EH (cell line): ENCODE results near the gene POLR3B.

ENCODE experiments used
- DNase-seq: peaks from one replicate; pipeline ENCODE4 v3.0.0-alpha.2; 2015; ENCODE audit warnings: low read depth

POLR3B gene

GRCh38 chr12:106415134-106415533 lies 57.6 kb downstream of the POLR3B start:
- peak; percentile 94 for DNase-seq

GRCh38 chr12:106416273-106416672 lies 58.7 kb downstream of the POLR3B start:
- DNase-seq: peak; percentile 28

- peak; percentile 78 for DNase-seq
Observed at GRCh38 chr12:106417926-106418910, 60.7 kb downstream of the POLR3B start.

DNA sequence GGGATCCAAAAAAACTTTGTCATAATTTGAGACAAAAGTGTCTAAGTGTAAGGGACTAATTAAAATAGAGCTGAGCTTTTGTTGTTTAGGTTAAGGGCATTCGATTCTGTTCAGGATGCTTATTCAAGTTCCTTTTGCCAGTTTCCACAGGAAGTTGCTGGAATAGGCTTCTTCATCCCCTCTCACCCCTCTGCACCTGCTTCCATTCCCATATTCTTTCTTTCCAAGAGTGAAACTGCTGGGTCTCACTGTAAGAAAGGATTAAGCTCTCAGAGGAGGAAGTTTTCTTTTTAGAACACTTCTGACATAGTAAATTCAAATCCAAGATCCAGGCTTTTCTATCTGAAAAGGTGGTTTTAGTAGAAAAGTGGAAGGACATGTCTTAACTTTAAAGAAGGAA lies 61.4 kb downstream of the POLR3B start:
- DNase-seq: no peak

DNA sequence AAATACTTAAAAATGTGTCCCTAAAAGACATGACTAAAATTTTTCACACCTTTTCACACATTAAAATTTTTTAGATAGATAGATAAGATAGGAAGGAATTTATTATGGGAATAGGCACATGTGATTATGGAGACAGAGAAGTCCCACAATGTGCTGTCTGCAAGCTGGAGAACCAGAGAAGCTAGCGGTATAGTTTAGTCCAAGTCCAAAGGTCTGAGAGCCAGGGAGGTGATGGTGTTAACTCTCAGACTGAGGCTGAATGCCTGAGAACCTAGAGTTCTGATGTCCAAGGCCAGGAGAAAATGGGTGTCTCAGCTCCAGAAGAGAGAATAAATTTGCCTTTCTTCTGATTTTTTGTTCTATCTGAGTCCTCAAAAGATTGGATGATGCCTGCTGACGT lies 65.7 kb downstream of the POLR3B start:
- DNase-seq: no peak

DNA sequence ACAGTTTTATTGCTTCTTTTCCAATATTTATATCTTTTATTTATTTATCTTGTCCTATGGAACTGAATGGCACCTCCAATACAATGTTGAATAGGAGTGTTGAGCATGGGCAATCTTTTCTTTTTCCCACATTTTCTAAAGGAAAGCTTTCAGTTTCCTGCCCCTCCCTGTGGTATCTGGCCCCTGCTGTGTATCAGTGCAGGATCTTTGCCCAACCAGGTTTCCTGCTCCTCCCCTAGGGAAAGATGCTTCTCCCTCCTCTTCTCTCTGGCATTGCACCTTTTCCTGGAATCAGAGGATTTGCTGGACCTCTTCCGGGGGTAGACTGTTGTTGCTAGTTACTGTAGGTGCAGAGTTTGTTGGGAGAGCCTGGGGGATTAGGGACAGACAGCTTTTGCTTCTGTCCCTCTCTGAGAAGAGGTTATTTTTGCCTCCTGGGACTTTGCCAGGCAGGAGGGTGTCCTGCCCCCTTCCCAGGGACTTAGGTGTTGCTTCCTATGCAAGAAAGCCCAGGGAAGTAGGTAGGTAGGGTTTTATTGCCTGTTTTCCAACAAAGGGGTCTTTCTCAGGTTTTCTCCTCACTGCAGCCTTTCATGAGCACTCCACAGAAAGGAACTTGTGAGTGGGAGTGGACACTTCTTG lies 67.6 kb downstream of the POLR3B start:
- DNase-seq: no peak

GRCh38 chr12:106427917-106428316 lies 70.4 kb downstream of the POLR3B start:
- no peak for DNase-seq

DNA sequence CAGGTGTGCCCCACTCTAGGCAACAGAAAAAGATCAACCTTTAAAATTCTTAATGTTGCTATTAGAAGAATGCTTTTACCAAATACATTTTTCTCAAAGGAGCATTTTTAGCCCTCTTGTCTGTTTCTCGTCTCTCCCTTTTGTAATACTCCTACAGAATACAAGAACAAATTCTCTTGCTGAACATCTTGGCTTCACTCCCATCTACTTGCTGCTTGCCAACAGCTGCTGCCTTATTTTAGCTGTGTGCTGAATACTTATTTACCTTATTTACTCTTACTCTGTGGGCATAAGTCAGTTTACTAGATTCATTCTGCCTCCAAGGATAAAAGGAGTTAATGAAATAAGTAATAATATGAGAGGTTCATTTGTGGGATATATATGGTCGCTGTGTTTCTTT lies 70.8 kb downstream of the POLR3B start:
- DNase-seq: no peak

- no peak for DNase-seq
Observed at GRCh38 chr12:106429043-106429552, 71.5 kb downstream of the POLR3B start.

DNA sequence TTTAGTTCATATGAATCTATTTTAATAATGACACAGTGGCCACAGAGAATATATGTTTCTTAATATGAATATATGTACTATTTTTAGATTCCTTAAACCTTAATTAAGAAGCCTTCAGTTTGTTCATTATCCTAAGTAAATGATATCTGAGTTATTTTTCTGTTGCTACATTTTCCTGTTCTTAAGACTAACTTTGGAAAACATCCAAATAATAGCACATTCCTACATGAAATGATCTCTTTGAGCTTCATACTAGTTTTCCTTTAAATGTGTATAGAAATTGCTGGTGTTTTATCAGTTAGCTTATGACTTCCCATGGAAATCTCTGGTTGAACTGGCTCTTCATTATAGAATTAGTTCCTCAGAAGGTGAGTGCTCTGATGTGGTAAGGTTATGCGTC lies 72.1 kb downstream of the POLR3B start:
- no peak for DNase-seq

DNA sequence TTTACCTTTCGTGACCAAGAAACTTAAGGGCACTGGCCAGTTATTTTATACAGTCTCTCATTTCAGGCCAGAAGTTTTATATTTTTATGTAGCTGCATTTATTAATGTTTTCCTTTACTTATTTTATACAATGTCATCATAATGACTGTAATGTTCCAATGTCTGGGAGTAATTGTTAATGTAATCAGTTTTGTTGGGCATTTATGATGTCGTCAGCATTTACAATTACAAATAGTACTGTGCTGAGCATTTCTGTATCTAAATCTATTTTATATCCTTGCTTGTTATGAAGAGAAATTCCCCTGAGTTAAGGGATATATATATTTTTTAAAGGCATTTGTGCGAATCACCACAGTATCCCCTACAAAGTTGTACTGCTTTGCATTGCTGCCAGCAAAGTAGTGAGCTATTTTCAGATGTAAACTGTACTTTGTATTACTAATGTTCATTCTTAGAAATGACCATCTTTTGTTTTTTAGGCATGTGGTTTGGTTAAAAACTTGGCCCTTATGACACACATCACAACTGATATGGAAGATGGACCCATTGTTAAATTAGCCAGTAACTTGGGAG lies 74.4 kb downstream of the POLR3B start:
- peak; percentile 18 for DNase-seq

DNA sequence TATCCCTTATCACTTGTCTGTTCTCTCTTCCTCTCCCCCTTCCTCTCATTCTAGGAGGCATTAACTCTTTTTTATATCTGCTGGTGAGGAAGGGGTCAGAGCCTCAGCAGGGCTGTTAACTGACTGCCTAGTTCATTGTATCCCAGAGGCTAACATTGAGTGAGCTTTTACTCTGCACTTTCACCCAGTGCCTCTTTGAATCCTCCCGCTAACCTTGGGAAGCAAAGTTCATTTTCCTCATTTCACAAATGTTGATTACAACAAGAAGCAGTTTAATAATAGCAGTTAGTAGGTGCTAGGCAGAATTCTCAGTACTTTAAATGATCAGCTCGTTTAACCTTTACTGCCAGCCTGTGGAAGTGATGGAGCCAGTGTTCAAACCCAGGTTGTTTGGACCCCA lies 75.5 kb downstream of the POLR3B start:
- DNase-seq: no peak

GRCh38 chr12:106434526-106434925 lies 77.0 kb downstream of the POLR3B start:
- no peak for DNase-seq

- no peak for DNase-seq
Observed at GRCh38 chr12:106436164-106436563, 78.6 kb downstream of the POLR3B start.

DNA sequence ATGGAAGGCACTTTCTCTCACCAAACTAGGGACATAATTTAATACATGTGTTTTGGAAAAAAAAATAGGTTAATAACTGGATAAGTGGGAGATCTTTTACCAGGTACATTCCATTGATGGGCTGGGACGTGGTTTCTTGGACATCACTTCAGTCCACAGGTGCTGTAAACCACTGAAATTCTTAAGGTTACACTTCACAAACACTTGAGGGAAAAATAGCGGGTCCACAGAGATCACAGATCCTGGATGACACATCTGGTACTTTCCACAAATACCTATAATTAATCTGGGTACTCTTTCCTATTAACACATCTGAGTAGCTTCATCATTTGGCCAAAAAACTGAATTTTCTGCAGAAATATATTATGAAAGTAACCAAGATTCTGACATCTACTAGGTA lies 85.0 kb downstream of the POLR3B start:
- DNase-seq: no peak

GRCh38 chr12:106445053-106445452 lies 87.5 kb downstream of the POLR3B start:
- no peak for DNase-seq

GRCh38 chr12:106445959-106446358 lies 88.4 kb downstream of the POLR3B start:
- no peak for DNase-seq

GRCh38 chr12:106446419-106447092 lies 89.0 kb downstream of the POLR3B start:
- no peak for DNase-seq

GRCh38 chr12:106452309-106452708 lies 94.8 kb downstream of the POLR3B start:
- no peak for DNase-seq

- DNase-seq: no peak
Observed at GRCh38 chr12:106455111-106455510, 97.6 kb downstream of the POLR3B start.

DNA sequence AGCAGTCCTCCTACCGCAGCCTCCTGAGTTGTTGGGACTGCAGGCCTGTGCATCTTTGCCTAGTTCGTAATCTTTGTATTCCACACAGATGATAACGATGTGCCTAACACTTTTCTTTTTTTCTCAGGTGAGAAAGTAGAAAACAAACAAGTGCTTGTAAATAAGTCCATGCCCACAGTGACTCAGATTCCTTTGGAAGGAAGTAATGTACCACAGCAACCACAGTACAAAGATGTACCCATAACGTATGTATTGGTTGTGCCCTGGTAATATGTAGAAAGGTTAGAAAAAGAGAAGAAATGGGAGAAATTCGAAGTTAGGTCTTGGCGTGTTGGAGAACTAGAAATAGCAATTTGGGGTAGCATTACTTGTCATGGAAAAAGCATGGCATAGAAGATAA lies 101.6 kb downstream of the POLR3B start:
- no peak for DNase-seq

DNA sequence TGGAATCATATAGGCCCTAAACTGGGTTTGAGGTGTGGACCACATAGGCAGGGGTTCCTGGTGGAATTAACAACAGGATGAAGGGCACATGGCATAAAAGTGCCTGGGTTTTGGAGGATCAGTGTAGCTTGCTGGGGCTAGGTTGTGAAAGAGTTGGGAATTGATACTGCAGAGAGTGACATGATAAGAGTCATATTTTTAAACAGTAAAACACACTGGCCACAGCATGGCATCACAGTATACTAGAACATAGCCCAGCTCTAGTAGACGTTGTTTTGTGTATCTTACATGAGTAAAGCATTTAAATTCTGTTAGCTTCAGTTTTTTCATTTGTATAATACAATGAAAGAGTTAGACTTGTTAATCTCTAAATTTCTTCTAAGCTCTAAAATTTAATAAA lies 102.0 kb downstream of the POLR3B start:
- DNase-seq: no peak
